Dendritic cell treated with granulocyte-macrophage colony-stimulating factor and Interleukin-4, amounts not matched to agents 40 ng/mL and 50 ng/mL, for 4 days (primary cell): ENCODE results near the gene FREM3.

Experiments
- H3K27ac Mint-ChIP-seq: one replicate; pipeline ENCODE4 v1.8.0; 2022; ENCODE audit warnings: mild to moderate bottlenecking, mixed read lengths
- H3K27me3 Mint-ChIP-seq: one replicate; pipeline ENCODE4 v1.8.0; 2022; ENCODE audit warnings: mild to moderate bottlenecking, mixed read lengths
- H3K36me3 Mint-ChIP-seq: one replicate; pipeline ENCODE4 v1.8.0; 2022; ENCODE audit warnings: low read depth, mixed read lengths
- H3K4me1 Mint-ChIP-seq: one replicate; pipeline ENCODE4 v1.8.0; 2022; ENCODE audit warnings: low read depth, mixed read lengths
- H3K4me3 Mint-ChIP-seq: one replicate; pipeline ENCODE4 v1.8.0; 2022; ENCODE audit warnings: mild to moderate bottlenecking, moderate library complexity, mixed read lengths
- H3K9me3 Mint-ChIP-seq: one replicate; pipeline ENCODE4 v1.8.0; 2022; ENCODE audit warnings: mixed read lengths
- intact Hi-C: fragments of 100-400 bp; cut with micrococcal nuclease; formaldehyde crosslinking; loops from one replicate; pipeline ENCODE4 v1.15.0; 2022

Gene FREM3

GRCh38 chr4:143586080-143586479, 114.4 kb downstream of the FREM3 start:
- Mint-ChIP-seq H3K27ac (no peak overlapping the region), H3K4me1 (no peaks in the 10 kb centered on the region), H3K36me3 (no peaks in the 10 kb centered on the region), H3K9me3 (peaks cover 24% of the 10 kb centered on the region), H3K27me3 (no peaks in the 10 kb centered on the region), H3K4me3 (no peak overlapping the region)
- intact Hi-C loops = no loop called here

GRCh38 chr4:143585548-143585947, 114.9 kb downstream of the FREM3 start:
- no peaks in the 10 kb centered on the region for H3K36me3 Mint-ChIP-seq
- H3K9me3 Mint-ChIP-seq = peaks cover 24% of the 10 kb centered on the region
- intact Hi-C loops = no loop called here
- no peaks in the 10 kb centered on the region for H3K4me1 Mint-ChIP-seq
- no peak overlapping the region for H3K27ac Mint-ChIP-seq
- no peak overlapping the region for H3K4me3 Mint-ChIP-seq
- H3K27me3 Mint-ChIP-seq = no peaks in the 10 kb centered on the region

GRCh38 chr4:143581331-143581946, 119.0 kb downstream of the FREM3 start:
- intact Hi-C loops = no loop called here
- H3K36me3 Mint-ChIP-seq = no peaks in the 10 kb centered on the region
- H3K4me3 Mint-ChIP-seq = no peak overlapping the region
- peaks cover 24% of the 10 kb centered on the region for H3K9me3 Mint-ChIP-seq
- no peaks in the 10 kb centered on the region for H3K4me1 Mint-ChIP-seq
- H3K27me3 Mint-ChIP-seq = no peaks in the 10 kb centered on the region
- no peak overlapping the region for H3K27ac Mint-ChIP-seq

- no peaks in the 10 kb centered on the region for H3K27me3 Mint-ChIP-seq
- H3K36me3 Mint-ChIP-seq = no peaks in the 10 kb centered on the region
- H3K9me3 Mint-ChIP-seq = no peaks in the 10 kb centered on the region
- no peaks in the 10 kb centered on the region for H3K4me1 Mint-ChIP-seq
- H3K27ac Mint-ChIP-seq = no peak overlapping the region
- H3K4me3 Mint-ChIP-seq = no peak overlapping the region
- intact Hi-C loops = no loop called here
Observed at GRCh38 chr4:143575331-143575730, 125.1 kb downstream of the FREM3 start.

- intact Hi-C loops = no loop called here
- H3K9me3 Mint-ChIP-seq = no peaks in the 10 kb centered on the region
- peaks cover 5% of the 10 kb centered on the region for H3K4me1 Mint-ChIP-seq
- no peak overlapping the region for H3K27ac Mint-ChIP-seq
- H3K27me3 Mint-ChIP-seq = peaks cover 7% of the 10 kb centered on the region
- no peak overlapping the region for H3K4me3 Mint-ChIP-seq
- H3K36me3 Mint-ChIP-seq = no peaks in the 10 kb centered on the region
Observed at GRCh38 chr4:143564472-143564871, 136.0 kb downstream of the FREM3 start.

GRCh38 chr4:143559757-143560147, 140.7 kb downstream of the FREM3 start:
- H3K4me3 Mint-ChIP-seq = peak overlapping the region; percentile 87

GRCh38 chr4:143558823-143559756, 141.4 kb downstream of the FREM3 start:
- Mint-ChIP-seq H3K9me3 (no peaks in the 10 kb centered on the region), H3K27ac (peak overlapping the region; percentile 79), H3K27me3 (peaks cover 21% of the 10 kb centered on the region), H3K4me3 (peak overlapping the region; percentile 87), H3K36me3 (peaks cover 14% of the 10 kb centered on the region), H3K4me1 (peaks cover 18% of the 10 kb centered on the region)
- intact Hi-C loops = no loop called here

More at GRCh38 chr4:143559757-143560147, 140.7 kb downstream of the FREM3 start:
- H3K27me3 Mint-ChIP-seq = peaks cover 21% of the 10 kb centered on the region
- peaks cover 18% of the 10 kb centered on the region for H3K4me1 Mint-ChIP-seq
- H3K9me3 Mint-ChIP-seq = no peaks in the 10 kb centered on the region
- peak overlapping the region; percentile 79 for H3K27ac Mint-ChIP-seq
- intact Hi-C loops = no loop called here
- H3K36me3 Mint-ChIP-seq = peaks cover 9% of the 10 kb centered on the region

- peaks cover 21% of the 10 kb centered on the region for H3K27me3 Mint-ChIP-seq
- H3K36me3 Mint-ChIP-seq = peaks cover 17% of the 10 kb centered on the region
- H3K4me3 Mint-ChIP-seq = no peak overlapping the region
- intact Hi-C loops = no loop called here
- H3K9me3 Mint-ChIP-seq = no peaks in the 10 kb centered on the region
- H3K27ac Mint-ChIP-seq = no peak overlapping the region
- H3K4me1 Mint-ChIP-seq = peaks cover 18% of the 10 kb centered on the region
Observed at GRCh38 chr4:143558286-143558685, 142.2 kb downstream of the FREM3 start.

- intact Hi-C loops = no loop called here
- no peak overlapping the region for H3K4me3 Mint-ChIP-seq
- H3K27me3 Mint-ChIP-seq = peaks cover 21% of the 10 kb centered on the region
- H3K36me3 Mint-ChIP-seq = peaks cover 42% of the 10 kb centered on the region
- no peaks in the 10 kb centered on the region for H3K9me3 Mint-ChIP-seq
- H3K4me1 Mint-ChIP-seq = peaks cover 18% of the 10 kb centered on the region
- H3K27ac Mint-ChIP-seq = no peak overlapping the region
Observed at GRCh38 chr4:143555676-143556075, 144.8 kb downstream of the FREM3 start.

GRCh38 chr4:143554728-143555597, 145.5 kb downstream of the FREM3 start:
- Mint-ChIP-seq H3K27ac (no peak overlapping the region), H3K4me1 (peaks cover 18% of the 10 kb centered on the region), H3K36me3 (peaks cover 49% of the 10 kb centered on the region), H3K9me3 (no peaks in the 10 kb centered on the region), H3K27me3 (peaks cover 19% of the 10 kb centered on the region), H3K4me3 (no peak overlapping the region)
- intact Hi-C loops = no loop called here

- H3K27ac Mint-ChIP-seq = no peak overlapping the region
- H3K36me3 Mint-ChIP-seq = peaks cover 88% of the 10 kb centered on the region
- H3K4me1 Mint-ChIP-seq = no peaks in the 10 kb centered on the region
- H3K27me3 Mint-ChIP-seq = no peaks in the 10 kb centered on the region
- intact Hi-C loops = loop anchor here (5.0 to 10.0 kb wide), 2 partner anchors 1557 to 1595 kb away; no protein-coding TSS in a partner anchor
- no peak overlapping the region for H3K4me3 Mint-ChIP-seq
- H3K9me3 Mint-ChIP-seq = no peaks in the 10 kb centered on the region
Observed at GRCh38 chr4:143549928-143550327, 150.5 kb downstream of the FREM3 start.

- intact Hi-C loops = loop anchor here (5.0 to 10.0 kb wide), 2 partner anchors 327 to 1605 kb away; no protein-coding TSS in a partner anchor
- Mint-ChIP-seq H3K4me3 (no peak overlapping the region), H3K27ac (no peak overlapping the region), H3K4me1 (no peaks in the 10 kb centered on the region), H3K36me3 (peaks cover 89% of the 10 kb centered on the region), H3K27me3 (no peaks in the 10 kb centered on the region), H3K9me3 (no peaks in the 10 kb centered on the region)
Observed at GRCh38 chr4:143539670-143540023, 160.8 kb downstream of the FREM3 start.

- no peaks in the 10 kb centered on the region for H3K27me3 Mint-ChIP-seq
- no peaks in the 10 kb centered on the region for H3K4me1 Mint-ChIP-seq
- intact Hi-C loops = loop anchor here (5.0 kb wide), 1 partner anchor 327 kb away; no protein-coding TSS in a partner anchor
- H3K9me3 Mint-ChIP-seq = no peaks in the 10 kb centered on the region
- H3K4me3 Mint-ChIP-seq = no peak overlapping the region
- H3K27ac Mint-ChIP-seq = no peak overlapping the region
- H3K36me3 Mint-ChIP-seq = peaks cover 86% of the 10 kb centered on the region
Observed at GRCh38 chr4:143538979-143539669, 161.4 kb downstream of the FREM3 start.
